Mononuclear cell (primary cell): ENCODE measurements around the gene DAPK3. TPM values are rescaled to one million over a fixed set of nuclear protein-coding genes. Genes with fewer than 3 reads are reported as not detected.
A peak's percentile ranks its signal among the peaks of the same experiment; 100 is the strongest.
"Not testable (repeated sequence)": the region's sequence is repeated elsewhere in the genome, so short reads cannot be mapped to it uniquely, and the experiment has no call there.

ENCODE experiments used
- H3K27me3 ChIP-seq: 2 replicates; pipeline ENCODE4 v1.6.0; 2011; ENCODE audit warnings: low read length, control low read depth; ENCODE audit not compliant: insufficient read depth
- H3K4me1 ChIP-seq: 2 replicates; pipeline ENCODE4 v1.5.1; 2011; ENCODE audit warnings: mild to moderate bottlenecking, low read length, control low read depth; ENCODE audit not compliant: insufficient read depth
- H3K4me3 ChIP-seq: 2 replicates; pipeline ENCODE4 v1.5.1; 2011; ENCODE audit warnings: mild to moderate bottlenecking, low read length, moderate library complexity
- H3K9me3 ChIP-seq: 2 replicates; pipeline ENCODE4 v1.5.1; 2011; ENCODE audit warnings: low read depth, mild to moderate bottlenecking, control low read depth, low read length
- total RNA-seq: library from RNA; depleted of rRNA; stranded (reverse); fragments of >200 nt; gene quantifications from one replicate; pipeline ENCODE4 v1.2.3, GENCODE V29; 2012

Gene DAPK3
- total RNA-seq, 1 donor = 17.8 TPM

- H3K4me1 ChIP-seq = peaks cover 11% of the 10 kb centered on the region
- H3K27me3 ChIP-seq = no peaks in the 10 kb centered on the region
- H3K9me3 ChIP-seq = no peaks in the 10 kb centered on the region
- no peak overlapping the region for H3K4me3 ChIP-seq
Measured at GRCh38 chr19:3955688-3956087, 15.2 kb downstream of the DAPK3 start.

DNA sequence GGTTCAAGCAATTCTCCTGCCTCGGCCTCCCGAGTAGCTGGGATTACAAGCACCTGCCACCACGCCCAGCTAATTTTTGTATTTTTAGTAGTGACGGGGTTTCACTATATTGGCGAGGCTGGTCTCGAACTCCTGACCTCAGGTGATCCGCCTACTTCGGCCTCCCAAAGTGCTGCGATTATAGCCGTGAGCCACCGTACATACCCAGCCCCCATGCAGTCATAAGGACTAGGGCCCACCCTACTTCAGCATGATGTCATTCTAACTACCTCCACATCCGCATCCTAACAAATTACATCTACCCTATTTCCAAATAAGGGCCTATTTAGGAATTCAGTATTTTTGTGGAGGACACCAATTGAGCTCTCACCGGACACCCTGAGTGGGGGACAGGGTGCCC, 15.6 kb downstream of the DAPK3 start:
- H3K4me1 ChIP-seq = peaks cover 14% of the 10 kb centered on the region
- H3K4me3 ChIP-seq, H3K27me3 ChIP-seq, H3K9me3 ChIP-seq: not testable (repeated sequence)

GRCh38 chr19:3954107-3954506, 16.8 kb downstream of the DAPK3 start:
- Histone ChIP-seq H3K9me3 (no peaks in the 10 kb centered on the region), H3K27me3 (no peaks in the 10 kb centered on the region), H3K4me1 (peaks cover 21% of the 10 kb centered on the region), H3K4me3 (no peak overlapping the region)

- H3K4me3 ChIP-seq, H3K9me3 ChIP-seq, H3K27me3 ChIP-seq: not testable (repeated sequence)
- H3K4me1 ChIP-seq = peaks cover 21% of the 10 kb centered on the region
Measured at GRCh38 chr19:3952755-3953276, 18.1 kb downstream of the DAPK3 start.

GRCh38 chr19:3950871-3951861, 19.7 kb downstream of the DAPK3 start:
- no peaks in the 10 kb centered on the region for H3K9me3 ChIP-seq
- H3K27me3 ChIP-seq = no peaks in the 10 kb centered on the region
- H3K4me3 ChIP-seq = peak overlapping the region; percentile 43
- peaks cover 21% of the 10 kb centered on the region for H3K4me1 ChIP-seq

DNA sequence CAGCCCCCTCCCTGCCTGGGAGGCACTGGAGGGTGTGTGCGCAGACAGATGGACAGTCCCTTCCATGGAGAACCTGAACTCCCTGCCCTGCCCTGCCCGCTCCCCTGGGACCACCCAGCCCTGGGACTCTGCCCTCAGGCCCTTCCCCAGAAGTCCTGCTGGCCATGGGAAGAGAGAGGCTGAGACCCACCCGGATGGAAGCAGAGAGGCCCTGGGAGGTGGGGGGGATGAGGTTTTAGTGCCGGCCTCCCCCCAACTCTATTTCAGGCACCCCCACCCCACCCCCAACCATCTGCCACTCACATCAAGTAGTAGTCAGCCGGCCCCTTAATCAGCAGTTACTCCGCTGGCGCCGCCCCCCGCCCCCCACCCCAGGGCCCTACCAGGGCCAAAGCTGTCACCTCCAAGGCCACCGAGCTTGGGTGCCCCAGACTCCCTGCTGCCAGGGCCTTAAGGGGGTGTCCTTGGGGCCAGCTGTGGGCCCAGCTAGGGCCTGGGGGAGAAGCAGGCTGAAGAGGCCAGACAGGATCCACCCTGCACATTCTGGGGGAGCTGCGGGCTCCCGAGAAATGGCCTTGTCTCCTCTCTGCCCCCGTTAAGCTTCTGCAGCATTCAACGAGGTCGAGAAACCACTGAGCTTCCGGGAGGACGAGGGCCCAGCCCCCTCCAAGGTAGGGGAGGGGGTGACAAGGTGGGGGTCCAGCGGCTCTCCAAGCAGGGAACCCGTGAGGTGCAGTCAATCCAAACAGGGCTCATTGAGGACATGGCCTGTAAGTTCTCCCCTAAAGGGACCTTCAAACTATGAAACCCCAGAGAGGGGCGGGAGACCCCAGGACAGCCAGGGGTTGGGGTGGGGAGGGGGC, 20.7 kb downstream of the DAPK3 start:
- H3K4me1 ChIP-seq = peaks cover 21% of the 10 kb centered on the region
- no peaks in the 10 kb centered on the region for H3K9me3 ChIP-seq
- no peak overlapping the region for H3K4me3 ChIP-seq
- H3K27me3 ChIP-seq = no peaks in the 10 kb centered on the region

DNA sequence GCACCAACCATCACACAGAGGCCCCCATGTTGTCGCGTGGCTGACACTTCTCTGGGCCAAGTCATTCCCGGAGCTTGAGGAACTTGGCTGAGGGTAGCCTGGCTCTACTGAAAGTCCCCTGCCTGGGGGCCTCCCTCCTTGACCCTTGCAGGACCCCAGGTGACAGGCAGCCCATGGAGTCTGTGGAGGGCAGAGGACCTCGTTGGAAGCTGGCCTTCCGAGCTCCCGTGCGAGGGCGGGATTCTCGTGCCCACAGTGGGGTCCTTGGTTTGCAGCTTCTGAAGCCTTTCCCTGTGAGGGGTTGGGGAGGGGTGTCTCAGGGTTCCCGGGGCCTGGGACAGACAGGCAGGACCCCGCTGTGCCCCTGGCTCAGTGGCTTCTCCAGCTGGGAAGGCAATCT, 21.6 kb downstream of the DAPK3 start:
- no peaks in the 10 kb centered on the region for H3K9me3 ChIP-seq
- no peak overlapping the region for H3K4me3 ChIP-seq
- H3K27me3 ChIP-seq = no peaks in the 10 kb centered on the region
- peaks cover 24% of the 10 kb centered on the region for H3K4me1 ChIP-seq

- H3K4me1 ChIP-seq = peaks cover 28% of the 10 kb centered on the region
- not testable (repeated sequence) for H3K9me3 ChIP-seq, H3K27me3 ChIP-seq, H3K4me3 ChIP-seq
Measured at GRCh38 chr19:3947316-3947933, 23.5 kb downstream of the DAPK3 start.

DNA sequence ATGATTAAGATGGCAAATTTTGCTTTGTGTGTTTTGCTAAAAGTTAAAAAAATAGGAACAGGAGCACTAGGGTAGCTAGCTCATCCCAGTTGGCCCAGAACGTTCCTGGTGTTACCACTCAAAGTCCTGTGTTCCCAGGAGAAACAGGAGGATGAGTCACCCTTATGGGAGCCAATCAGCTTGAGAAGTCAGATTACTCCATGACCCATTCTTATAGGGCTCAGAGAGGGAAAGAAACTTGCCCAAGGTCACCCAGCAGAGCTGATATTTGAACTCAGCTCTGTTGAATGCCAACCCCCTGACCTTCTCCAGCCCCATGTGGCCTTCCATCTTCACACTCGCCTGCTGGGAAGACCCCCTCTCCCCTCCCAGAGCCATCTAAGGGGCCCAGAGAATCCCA, 25.1 kb downstream of the DAPK3 start:
- Histone ChIP-seq H3K27me3 (no peaks in the 10 kb centered on the region), H3K4me3 (no peak overlapping the region), H3K9me3 (no peaks in the 10 kb centered on the region), H3K4me1 (peaks cover 18% of the 10 kb centered on the region)

- no peak overlapping the region for H3K4me3 ChIP-seq
- no peaks in the 10 kb centered on the region for H3K27me3 ChIP-seq
- peaks cover 7% of the 10 kb centered on the region for H3K4me1 ChIP-seq
- H3K9me3 ChIP-seq = no peaks in the 10 kb centered on the region
Measured at GRCh38 chr19:3944018-3944721, 26.7 kb downstream of the DAPK3 start.

- H3K27me3 ChIP-seq = no peaks in the 10 kb centered on the region
- no peak overlapping the region for H3K4me3 ChIP-seq
- no peaks in the 10 kb centered on the region for H3K9me3 ChIP-seq
- peaks cover 7% of the 10 kb centered on the region for H3K4me1 ChIP-seq
Measured at GRCh38 chr19:3942790-3943409, 28.0 kb downstream of the DAPK3 start.

DNA sequence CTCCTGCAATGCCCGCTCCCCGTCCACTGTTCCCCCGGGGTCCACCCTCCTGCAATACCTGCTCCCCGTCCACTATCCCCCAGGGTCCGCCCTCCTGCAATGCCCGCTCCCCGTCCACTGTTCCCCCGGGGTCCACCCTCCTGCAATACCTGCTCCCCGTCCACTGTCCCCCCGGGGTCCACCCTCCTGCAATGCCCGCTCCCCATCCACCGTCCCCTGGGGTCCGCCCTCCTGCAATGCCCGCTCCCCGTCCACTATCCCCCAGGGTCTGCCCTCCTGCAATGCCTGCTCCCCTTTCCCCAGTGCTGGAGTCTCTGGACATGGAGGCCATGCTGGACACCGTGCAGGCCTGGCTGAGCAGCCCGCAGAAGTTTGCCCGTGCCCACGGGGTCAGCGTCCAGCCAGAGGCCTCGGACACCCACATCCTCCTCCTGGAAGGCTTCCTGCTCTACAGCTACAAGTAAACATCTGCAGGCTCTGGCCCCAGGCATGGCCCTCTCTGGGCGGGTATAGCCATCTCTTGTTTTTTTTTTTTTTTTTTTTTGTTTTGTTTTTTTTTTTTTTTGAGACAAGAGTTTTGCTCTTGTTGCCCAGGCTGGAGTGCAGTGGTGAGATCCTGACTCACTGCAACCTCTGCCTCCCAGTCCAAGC, 32.5 kb downstream of the DAPK3 start:
- H3K27me3 ChIP-seq, H3K9me3 ChIP-seq: not testable (repeated sequence)

GRCh38 chr19:3936506-3937442, 34.1 kb downstream of the DAPK3 start:
- no peaks in the 10 kb centered on the region for H3K4me1 ChIP-seq
- H3K9me3 ChIP-seq = no peaks in the 10 kb centered on the region
- H3K27me3 ChIP-seq = peaks cover 7% of the 10 kb centered on the region
- no peak overlapping the region for H3K4me3 ChIP-seq

More for the DNA sequence above, 32.5 kb downstream of the DAPK3 start:
- H3K4me3 ChIP-seq, H3K4me1 ChIP-seq: not testable (repeated sequence)
